Liver (tissue), 3 donors: ENCODE results near the gene CPNE4.

ENCODE experiments used
- ATF3 ChIP-seq: IDR thresholded peaks from 2 replicates; pipeline ENCODE4 v1.6.1; 2016; ENCODE audit warnings: antibody characterized with exemption
- CTCF ChIP-seq: fragments of 150-350 bp; IDR thresholded peaks from 2 replicates; pipeline ENCODE4 v1.5.1; 2017; ENCODE audit warnings: improper control_type of control experiment, low read depth, low read length; ENCODE audit not compliant: missing input control
- EGR1 ChIP-seq, 2 donors: IDR thresholded peaks; 2 replicates each; pipeline ENCODE4 v1.6.1; 2016 to 2018; ENCODE audit warnings: antibody characterized with exemption in 2 of 2, low read depth in 2 of 2
- FOXA1 ChIP-seq: IDR thresholded peaks from 2 replicates; pipeline ENCODE4 v1.6.1; 2016; ENCODE audit warnings: antibody characterized with exemption
- HNF4G ChIP-seq: IDR thresholded peaks from 2 replicates; pipeline ENCODE4 v1.6.1; 2016; ENCODE audit warnings: antibody characterized with exemption
- MAX ChIP-seq: IDR thresholded peaks from 2 replicates; pipeline ENCODE4 v1.6.1; 2016; ENCODE audit warnings: antibody characterized with exemption
- RXRA ChIP-seq, 2 donors: IDR thresholded peaks; 2 replicates each; pipeline ENCODE4 v1.6.1; 2017 to 2018; ENCODE audit warnings: antibody characterized with exemption in 2 of 2, mild to moderate bottlenecking in 1 of 2
- SP1 ChIP-seq: IDR thresholded peaks from 2 replicates; pipeline ENCODE4 v1.6.1; 2018; ENCODE audit warnings: antibody characterized with exemption, mild to moderate bottlenecking
- TAF1 ChIP-seq: conservative IDR thresholded peaks from 2 replicates; pipeline ENCODE4 v1.6.1; 2016; ENCODE audit warnings: antibody characterized with exemption, mild to moderate bottlenecking
- YY1 ChIP-seq: IDR thresholded peaks from 2 replicates; pipeline ENCODE4 v1.6.1; 2016; ENCODE audit warnings: antibody characterized with exemption, mild to moderate bottlenecking
- donor health status: healthy.
- donor health status: healthy.

GRCh38 chr3:132047209-132047608, 12.4 kb upstream of the CPNE4 start:
- TF ChIP-seq MAX (no peak), SP1 (no peak), CTCF (no peak), TAF1 (no peak), HNF4G (no peak), ATF3 (no peak), EGR1 (IDR thresholded peaks at IDR 0.05; ENCODE audit: low read depth in 2 of 2) (no peak), RXRA (IDR thresholded peaks at IDR 0.05) (no peak), FOXA1 (no peak), YY1 (no peak)
